TTC549 (cell line): ENCODE data around the gene PDGFRA.
A peak's percentile ranks its signal among the peaks of the same experiment; 100 is the strongest.
"Not testable (repeated sequence)": the region's sequence is repeated elsewhere in the genome, so short reads cannot be mapped to it uniquely, and the experiment has no call there.

Experiments used
- FAIRE-seq: peaks from 2 replicates; lab custom pipeline; 2012; peaks lifted over from hg19 to GRCh38; lab: Jason Lieb, UNC

The PDGFRA gene

GRCh38 chr4:54228056-54228527 is 1.0 kb upstream of the PDGFRA start:
- FAIRE-seq = peak; percentile 33

DNA sequence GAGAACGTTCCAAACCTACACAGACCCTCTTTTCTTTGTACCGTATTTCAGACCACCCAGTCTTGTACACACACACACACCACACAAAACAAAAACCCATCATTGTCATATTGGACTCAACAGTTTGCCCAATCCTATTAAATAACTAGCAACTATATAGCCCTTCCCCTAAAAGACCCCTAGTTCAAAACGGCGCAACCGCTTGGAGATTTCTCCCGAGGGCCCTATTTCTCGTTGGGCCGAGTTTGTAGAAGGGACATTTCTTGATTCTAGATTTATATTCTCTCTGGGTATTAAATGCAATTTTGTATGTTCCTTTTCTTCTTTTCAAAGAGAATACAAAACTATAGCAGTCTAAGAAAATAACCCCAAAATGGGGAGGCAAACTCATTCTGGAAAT is 547 bp upstream of the PDGFRA start:
- no peak for FAIRE-seq

- FAIRE-seq = no peak
Observed at GRCh38 chr4:54229631-54230483, 764 bp downstream of the PDGFRA start.

DNA sequence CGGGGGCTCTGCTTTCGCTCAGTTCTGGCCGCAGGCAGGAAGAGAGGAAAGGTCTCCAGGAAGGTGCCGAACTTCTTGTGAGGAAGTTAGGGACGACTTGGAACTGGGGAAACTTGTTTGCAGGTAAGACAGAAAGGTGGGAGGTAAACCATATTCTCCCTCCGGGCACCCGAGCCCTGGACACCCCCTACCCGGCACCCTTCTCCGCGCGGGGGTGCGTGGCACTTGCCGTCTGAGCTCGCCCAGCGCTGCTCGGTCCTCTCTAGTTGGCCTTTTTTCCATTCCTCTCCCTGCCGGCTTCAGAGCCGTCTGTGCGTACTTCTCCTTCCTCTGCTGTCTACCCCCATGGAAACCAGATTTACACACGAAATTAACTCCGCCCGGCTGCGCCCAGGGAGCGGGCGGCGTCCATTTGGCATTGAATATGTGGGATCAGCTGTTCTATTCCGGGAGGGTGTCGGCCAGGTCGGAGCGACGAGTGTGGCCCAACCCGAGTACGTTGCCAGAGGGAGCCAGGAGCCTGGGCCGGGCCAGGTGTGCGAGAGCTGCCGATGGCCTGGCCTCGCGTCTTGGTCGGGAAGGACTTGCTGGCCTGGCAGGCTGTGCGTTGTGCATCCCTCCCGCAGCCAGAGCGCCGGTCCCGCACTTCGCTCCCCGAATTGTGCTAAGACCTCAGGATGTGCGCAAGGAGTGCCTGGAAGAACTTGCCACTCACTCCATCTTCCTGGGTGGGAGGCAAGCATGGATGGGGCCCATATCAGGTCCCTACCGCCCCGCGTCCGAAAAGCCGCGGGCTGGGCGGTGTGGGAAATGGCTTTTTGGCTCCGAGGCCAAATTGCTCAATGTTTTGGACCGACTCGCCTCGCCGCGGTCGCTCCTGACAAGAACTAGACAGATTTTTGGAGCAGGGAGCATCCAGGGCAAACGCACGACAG is 1.7 kb downstream of the PDGFRA start:
- FAIRE-seq = no peak

DNA sequence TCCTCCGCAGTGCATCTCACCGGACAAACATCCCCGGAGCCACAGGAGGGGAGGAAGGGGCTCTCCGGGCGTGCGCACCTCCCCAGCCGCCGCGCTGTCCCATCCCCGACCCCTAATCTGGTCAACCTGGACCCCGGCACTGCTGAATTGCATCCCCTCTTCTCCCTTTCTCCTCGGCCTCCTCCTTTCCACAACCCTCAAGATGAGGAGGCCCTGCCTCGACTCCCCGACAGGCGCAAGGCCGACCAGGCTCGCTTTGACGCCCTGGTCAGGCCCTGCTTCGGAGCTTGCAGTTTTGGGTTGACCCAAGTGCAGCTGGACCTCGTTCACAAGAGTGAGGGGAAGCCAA is 2.3 kb downstream of the PDGFRA start:
- no peak for FAIRE-seq

DNA sequence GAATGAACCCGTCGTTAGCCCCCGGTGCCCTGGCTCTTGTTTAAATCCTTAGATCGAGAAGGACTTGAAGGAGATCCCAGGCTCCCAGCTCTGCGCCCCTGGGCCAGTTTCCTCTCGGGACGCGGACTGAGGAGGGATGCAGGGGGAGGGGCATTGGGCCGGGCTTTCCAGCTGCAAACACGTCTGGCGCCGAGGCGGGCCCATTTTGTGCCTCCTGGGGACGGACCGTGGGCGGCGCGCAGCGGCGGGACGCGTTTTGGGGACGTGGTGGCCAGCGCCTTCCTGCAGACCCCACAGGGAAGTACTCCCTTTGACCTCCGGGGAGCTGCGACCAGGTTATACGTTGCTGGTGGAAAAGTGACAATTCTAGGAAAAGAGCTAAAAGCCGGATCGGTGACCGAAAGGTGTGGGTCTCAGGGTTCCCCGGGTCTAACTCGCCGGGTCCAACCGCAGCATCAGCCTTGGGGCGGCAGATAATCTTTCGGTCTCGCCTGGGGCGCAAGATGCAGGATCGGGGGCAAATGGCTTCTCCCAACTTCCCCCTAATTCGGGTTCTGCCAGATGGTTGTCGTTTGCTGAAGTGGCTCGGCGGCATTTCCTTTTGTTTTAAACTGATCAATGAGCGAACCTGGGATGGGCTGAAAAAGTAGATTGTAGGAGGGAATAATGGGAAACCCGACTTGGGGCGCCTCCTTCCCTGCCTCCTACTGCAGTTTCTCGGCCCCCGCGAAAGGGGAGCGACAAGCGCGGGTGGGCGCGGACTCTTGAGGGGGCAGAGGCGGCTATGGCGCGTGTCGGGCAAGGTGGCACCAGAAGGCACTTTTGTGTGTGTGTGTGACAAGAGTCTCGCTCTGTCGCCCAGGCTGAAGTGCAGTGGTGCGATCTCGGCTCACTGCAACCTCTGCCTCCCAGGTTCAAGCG is 2.9 kb downstream of the PDGFRA start:
- no peak for FAIRE-seq

- FAIRE-seq = no peak
Observed at GRCh38 chr4:54233277-54233696, 4.2 kb downstream of the PDGFRA start.

GRCh38 chr4:54233697-54234496 is 4.8 kb downstream of the PDGFRA start:
- peak; percentile 73 for FAIRE-seq

GRCh38 chr4:54234497-54235205 is 5.6 kb downstream of the PDGFRA start:
- FAIRE-seq = no peak

- FAIRE-seq = not testable (repeated sequence)
Observed at GRCh38 chr4:54236316-54236715, 7.2 kb downstream of the PDGFRA start.

DNA sequence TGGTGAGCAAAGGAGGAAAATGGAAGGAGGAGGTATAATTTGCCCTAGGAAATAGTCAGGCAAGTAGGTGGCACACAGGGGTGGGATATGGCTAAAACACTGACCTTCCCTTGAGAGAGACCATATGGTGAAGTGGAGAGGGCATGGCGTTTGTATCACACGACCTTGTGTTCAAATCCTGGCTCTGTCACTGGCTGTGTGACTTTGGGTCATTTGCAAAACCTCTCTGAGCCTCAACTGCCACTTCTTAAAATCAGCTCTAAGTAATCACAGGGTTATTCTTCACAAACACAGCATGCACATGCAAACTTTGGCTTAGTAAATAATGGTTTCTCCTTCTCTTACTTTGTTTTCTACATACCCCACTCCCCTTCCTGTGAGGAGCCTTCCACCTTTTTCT is 8.7 kb downstream of the PDGFRA start:
- FAIRE-seq = no peak

GRCh38 chr4:54238389-54238788 is 9.3 kb downstream of the PDGFRA start:
- FAIRE-seq = no peak

DNA sequence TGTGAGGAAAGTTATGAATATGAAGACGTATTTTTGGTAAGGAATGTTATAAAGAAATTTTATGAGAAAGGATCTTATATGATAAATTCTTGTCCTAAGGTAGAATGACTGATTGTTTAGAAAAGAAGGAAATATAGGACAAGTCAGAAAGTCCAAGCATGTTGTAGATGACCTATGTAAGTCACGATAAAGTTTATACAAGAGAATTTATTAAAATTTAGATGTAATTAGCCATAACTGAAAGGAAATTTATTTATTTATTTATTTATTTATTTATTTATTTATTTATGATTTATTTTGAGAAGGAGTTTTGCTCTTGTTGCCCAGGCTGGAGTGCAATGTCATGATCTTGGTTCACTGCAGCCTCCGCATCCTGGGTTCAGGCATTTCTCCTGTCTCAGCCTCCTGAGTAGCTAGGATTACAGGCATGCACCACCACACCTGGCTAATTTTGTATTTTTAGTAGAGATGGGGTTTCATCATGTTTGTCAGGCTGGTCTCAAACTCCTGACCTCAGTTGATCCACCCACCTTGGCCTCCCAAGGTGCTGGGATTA is 12.3 kb downstream of the PDGFRA start:
- FAIRE-seq = peak; percentile 36

DNA sequence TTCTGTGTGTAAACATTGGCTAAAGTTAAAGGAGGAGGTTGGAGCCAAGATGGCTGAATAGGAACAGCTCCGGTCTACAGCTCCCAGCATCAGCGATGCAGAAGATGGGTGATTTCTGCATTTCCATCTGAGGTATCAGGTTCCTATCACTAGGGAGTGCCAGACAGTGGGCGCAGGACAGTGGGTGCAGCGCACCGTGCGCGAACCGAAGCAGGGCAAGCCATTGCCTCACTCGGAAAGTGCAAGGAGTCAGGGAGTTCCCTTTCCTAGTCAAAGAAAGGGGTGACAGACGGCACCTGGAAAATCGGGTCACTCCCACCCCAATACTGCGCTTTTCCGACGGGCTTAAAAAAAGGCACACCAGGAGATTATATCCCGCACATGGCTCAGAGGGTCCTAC is 14.4 kb downstream of the PDGFRA start:
- not testable (repeated sequence) for FAIRE-seq

GRCh38 chr4:54252312-54252711 is 23.2 kb downstream of the PDGFRA start:
- not testable (repeated sequence) for FAIRE-seq

DNA sequence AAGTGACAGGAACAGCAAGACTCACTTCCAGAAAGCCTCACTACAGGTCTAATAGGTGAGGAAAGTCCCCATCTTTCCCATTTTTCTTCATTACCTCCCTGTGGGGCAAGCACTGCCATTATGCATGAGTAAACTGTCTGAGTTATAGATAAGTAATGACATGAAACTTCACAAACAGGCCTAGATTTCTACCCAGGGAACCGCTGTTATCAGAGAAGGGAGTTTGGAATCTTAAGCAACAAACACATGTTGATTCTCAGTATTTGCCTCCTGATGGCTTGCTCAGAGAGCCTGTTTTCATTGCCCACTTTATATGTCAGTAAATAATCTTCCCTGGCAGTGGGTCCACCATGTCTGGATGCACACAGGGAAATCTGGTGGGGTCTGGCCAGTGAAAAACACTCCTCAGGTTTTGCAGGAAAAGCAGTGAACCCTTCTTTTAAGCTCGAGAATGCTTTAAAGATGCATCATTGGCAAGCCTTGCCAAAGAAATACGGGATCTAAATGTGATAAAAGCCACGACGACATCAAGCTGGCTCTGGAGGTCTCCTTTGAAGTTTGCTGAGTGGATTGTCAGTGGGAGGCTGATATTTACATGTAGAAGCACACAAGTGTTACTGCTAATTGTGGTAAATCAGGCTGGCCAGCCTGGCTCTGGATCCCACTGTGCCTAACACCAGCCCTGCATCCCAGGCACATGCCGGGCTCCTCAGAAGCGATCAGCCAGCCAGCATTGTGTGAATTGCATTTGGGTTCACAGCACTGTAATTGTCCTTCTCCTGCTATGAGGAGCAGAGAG is 25.2 kb downstream of the PDGFRA start:
- no peak for FAIRE-seq

DNA sequence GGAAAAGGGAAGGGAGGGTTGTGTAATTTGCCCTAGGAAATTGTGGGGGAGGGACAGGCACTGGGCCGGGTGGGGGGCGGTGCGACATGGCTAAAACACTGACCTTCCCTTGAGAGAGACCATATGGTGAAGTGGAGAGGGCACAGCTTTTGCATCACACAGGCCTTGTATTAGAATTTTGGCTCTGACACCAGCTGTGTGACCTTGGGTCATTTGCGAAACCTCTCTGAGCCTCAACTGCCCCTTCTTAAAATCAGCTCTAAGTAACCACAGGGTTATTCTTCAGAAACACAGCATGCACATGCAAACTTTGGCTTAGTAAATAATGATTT is 25.8 kb downstream of the PDGFRA start:
- no peak for FAIRE-seq

GRCh38 chr4:54255881-54256280 is 26.8 kb downstream of the PDGFRA start:
- no peak for FAIRE-seq
